8988T (cell line): ENCODE measurements around the gene SBF2.
"Not testable (repeated sequence)": the region's sequence is repeated elsewhere in the genome, so short reads cannot be mapped to it uniquely, and the experiment has no call there.

Source experiments
- DNase-seq: peaks from one replicate; pipeline ENCODE4 v3.0.0; 2011

The SBF2 gene

DNA sequence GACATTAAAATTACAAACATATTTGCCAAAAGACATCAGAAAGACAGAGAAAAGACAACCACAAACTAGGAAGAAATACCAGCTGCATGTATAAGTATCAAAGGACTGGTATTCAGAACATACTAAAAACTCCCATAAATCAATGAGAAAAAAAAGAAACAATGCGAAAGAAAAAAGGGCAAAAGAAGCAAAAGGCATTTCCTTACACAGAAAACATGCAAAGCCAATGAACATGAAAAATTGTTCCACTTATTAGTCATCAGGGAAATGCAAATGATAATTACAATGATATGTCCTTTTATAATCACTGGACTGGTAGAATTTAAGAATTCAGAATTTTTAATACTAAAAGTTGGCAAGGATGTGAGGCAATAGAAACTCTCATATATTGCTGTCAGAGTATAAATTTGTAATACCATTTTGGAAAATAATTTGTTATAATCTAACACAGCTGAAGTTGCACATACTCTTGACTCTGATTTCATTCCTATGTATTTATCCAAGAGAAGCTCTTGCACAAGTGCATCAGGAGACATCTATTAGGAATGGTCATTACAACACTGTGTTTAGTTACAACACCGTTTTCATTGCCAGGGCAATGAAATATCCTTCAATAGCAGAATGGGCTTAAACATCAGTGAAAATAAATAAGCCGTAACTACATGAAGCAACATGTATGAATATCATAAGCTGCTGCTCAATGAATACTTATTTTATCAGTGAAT lies 350.5 kb downstream of the SBF2 start:
- DNase-seq, result no peak

DNA sequence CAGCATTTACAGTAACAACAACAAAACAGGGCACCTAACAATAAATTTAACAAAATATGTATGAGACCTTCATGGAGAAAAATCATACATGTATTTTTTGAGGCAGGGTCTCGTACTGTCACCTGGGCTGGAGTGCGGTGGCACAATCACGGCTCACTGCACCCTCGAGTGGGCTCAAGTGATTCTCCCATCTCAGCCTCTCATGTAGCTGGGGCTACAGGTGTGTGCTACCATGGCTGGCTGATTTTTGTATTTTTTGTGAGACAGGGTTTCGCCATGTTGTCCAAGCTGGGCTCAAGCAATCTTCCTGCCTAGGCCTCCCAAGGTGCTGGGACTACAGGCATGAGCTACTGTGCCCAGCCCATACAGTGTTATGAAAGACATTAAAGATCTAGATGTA lies 352.0 kb downstream of the SBF2 start:
- DNase-seq, result no peak

DNA sequence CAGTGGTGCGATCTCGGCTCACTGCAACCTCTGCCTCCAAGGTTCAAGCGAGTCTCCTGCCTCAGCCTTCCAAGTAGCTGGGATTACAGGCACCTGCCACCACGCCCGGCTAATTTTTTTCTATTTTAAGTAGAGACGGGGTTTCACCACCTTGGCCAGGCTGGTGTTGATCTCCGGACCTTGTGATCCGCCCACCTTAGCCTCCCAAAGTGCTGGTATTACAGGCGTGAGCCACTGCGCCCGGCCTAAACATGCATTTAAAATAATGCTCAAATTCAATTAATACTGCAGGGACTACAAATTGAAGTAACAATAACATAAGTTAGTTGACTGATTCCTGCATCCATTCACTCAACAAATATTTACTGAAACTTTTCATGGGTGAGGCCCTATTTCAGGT lies 354.9 kb downstream of the SBF2 start:
- not testable (repeated sequence) for DNase-seq

DNA sequence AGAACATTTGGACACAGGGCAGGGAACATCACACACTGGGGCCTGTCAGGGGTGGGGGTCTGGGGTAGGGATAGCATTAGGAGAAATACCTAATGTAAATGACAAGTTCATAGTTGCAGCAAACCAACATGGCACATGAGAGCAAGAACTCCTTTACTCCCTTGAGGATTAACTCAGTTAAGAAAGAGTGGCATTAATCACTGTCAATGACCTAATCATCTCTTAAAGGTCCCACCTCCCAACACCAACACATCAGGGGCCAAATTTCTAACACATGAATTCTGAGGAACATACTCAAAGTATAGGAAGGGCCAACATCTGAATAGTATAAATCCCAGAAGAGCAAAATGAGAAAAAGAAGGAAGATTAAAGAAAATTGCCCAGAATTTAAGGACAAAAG lies 357.3 kb downstream of the SBF2 start:
- no peak for DNase-seq

DNA sequence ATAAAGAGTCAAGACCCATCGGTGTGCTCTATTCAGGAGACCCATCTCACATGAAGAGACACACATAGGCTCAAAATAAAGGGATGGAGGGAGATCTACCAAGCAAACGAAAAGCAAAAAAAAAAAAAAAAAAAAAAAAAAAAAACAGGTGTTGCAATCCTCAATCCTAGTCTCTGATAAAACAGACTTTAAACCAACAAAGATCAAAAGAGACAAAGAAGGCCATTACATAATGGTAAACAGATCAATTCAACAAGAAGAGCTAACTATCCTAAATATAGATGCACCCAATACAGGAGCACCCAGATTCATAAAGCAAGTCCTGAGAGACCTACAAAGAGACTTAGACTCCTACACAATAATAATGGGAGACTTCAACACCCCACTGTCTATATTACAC lies 361.2 kb downstream of the SBF2 start:
- not testable (repeated sequence) for DNase-seq

DNA sequence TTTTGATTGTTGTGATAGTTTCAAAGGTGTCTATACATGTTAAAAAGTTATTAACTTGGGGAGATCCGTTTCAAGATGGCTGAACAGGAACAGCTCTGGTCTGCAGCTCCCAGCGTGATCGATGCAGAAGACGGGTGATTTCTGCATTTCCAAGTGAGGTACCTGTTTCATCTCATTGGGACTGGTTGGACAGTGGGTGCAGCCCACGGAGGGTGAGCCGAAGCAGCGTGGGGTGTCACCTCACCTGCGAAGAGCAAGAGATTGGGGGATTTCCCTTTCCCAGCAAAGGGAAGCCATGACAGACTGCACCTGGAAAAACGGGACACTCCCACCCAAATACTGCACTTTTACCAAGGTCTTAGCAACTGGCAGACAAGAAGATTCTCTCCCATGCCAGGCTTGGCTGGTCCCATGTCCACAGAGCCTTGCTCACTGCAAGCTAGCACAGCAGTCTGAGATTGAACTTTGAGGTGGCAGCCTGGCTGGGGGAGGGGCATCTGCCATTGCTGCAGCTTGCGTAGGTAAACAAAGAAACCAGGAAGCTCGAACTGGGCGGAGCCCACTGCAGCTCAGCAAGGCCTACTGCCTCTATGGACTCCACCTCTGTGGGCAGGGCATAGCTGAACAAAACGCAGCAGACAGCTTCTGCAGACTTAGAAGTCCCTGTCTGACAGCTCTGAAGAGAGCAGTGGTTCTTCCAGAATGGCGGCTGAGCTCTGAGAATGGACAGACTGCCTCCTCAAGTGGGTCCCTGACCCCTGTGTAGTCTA lies 363.3 kb downstream of the SBF2 start:
- DNase-seq, result not testable (repeated sequence)

DNA sequence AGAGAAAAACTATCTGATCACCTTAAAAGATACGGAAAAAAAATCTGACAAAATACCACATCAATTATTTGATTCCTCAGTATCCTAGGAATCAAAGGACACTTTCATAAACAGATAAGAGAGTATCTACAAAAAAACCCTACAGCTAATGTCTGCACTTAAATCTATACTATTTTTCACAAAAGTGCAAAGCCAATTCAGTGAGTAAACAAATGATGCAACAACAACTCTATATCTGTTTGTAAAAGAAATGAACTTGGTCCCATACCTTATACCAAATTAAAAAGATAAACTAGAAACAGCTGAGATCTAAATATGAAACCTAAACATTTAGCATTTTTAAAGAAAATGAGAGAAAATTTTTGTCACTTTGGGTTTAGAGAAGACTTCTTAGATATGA lies 366.3 kb downstream of the SBF2 start:
- no peak for DNase-seq

DNA sequence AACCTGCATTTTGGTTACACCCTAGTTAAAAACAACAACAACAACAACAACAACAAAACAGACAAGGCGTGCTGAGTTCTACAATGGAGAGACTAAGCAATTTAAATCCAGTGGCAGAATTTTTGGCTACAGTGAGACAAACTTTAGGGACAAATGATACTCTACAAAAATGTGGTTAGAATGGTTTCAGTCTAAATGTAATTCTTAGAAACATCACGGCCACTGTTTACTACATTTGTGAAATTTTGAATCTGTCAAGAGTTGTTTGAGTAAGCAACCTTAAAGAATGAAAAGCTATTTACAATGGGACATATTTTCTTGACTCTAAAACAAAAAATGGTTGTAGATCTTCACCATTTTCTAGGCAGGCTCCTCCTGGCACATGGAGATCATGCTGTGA lies 370.7 kb downstream of the SBF2 start:
- DNase-seq, result no peak

DNA sequence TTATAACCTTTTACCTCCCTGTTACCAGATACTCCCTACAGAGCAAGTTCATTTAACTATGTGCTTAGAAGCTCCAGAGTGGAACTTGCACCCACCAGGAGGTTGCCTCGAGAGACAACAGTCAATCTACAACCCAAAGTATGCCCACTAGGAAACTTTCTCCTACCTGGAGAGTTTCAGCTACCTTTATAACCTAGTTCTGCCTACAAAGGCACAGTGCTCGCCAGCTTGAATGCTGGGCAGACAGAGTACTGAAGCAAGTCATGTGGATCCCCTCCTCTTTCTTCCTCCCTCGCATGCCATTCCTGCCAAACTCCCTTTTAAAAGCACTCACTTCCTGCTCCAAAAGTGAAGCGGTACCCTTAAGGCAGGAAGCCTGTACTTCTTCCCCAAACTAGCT lies 371.2 kb downstream of the SBF2 start:
- no peak for DNase-seq

DNA sequence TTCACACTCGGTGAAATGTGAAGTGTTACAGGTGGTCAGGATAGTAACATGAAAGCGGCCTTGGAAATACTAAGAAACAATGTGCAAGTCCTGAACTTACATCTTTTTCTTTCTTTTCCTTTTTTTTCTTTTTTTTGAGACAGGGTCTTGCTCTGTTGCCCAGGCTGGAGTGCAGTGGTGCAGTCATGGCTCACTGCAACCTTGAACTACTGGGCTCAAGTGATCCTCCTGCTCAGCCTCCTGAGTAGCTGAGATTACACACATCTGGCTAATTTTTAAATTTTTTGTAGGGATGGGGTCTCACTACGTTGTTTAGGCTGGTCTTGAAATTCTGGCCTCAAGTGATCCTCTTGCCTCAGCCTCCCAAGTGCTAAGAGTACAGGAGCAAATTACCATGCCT lies 377.5 kb downstream of the SBF2 start:
- no peak for DNase-seq

DNA sequence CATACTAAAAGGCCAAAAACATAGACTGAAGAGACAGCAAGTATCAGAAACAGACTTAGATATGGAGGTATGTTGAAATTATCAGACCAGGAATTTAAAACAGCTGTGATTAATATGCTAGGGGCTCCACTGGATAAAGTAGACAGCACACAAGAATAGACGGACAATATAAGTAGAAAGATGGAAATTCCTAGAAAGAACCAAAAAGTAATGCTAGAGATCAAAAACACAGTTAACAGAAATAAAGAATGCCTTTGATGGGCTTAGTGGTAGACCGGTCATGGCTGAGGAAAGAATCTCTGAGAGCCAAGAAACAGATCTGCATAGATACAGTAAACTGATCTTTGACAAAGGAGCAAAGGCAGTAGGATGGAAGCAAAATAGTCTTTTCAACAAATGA lies 380.0 kb downstream of the SBF2 start:
- no peak for DNase-seq

DNA sequence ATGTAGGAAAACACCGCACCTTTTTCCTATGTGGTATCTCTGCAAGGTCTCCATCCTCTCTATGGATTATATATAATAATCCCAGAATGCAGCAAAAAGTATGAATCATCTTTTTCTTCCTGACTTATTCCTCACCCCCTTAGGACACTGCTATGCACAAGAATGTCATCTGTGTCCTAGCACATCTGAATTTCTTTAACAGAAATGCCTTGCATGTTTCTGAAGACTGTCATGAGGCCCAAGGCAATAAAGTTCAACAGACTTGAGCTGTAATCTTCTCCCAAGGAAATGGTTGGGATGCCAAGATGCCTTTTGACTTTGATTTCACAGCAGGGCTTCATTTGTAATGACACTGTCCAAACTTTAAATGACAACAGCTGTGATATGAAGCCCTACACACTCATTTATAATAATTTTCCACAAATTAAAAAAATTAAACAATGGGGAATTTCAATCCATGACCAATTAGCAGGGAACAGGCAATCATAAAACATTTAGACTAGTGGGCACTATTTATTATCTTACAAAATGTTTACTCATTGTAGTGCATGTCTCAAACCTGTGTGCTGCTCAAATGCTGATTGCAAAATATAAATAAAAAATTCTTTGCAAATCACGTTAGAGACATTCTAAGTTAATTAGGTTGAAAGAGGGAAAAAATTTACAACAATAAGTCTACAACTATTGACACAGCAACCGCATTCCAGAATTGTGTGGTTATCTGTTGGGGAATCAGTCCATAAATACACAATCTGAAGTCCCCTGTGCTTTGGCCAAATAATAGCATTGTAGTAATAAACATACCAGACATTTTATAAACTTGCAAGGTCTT lies 387.8 kb downstream of the SBF2 start:
- peak; percentile 30 for DNase-seq

DNA sequence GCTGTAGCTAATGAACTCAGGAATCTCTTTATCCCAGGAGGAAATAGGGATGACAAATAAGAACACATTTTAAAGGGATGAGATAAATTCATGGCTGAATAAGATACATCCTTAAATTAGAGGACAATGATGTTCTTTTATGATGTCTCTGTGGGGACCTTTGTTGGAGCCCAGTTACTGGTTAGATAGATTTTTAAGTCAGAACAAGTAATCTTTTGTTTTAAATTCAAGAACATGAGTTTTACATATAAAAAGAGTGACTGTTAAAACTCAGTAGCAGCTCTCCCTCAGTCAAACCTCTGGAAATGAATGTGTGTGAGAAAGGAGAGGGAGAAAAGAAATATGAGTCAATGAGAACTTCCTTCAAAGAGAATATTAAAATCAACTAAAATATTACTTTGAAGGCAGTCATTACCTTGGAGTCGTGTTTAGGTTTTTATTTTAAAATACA lies 388.5 kb downstream of the SBF2 start:
- DNase-seq, result no peak

DNA sequence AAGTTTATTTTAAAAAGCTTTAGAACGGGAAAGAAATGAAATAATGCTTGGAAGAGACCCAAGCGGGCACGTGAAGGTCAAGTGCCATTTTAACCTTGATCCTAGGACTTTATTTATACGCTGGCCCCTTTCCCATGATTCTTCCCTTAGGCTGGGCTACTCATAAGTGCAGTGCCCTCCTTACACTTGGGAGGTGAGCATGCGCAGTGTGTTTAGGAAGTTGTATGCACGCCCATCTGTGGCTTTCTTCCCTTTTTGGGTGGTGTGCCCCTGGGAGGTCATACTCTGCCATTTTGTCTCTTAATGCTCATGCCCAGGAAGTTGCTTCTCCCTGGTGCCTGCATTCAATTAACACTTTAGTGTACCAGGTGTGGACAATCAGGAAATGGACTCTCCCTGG lies 390.4 kb downstream of the SBF2 start:
- DNase-seq, result no peak

DNA sequence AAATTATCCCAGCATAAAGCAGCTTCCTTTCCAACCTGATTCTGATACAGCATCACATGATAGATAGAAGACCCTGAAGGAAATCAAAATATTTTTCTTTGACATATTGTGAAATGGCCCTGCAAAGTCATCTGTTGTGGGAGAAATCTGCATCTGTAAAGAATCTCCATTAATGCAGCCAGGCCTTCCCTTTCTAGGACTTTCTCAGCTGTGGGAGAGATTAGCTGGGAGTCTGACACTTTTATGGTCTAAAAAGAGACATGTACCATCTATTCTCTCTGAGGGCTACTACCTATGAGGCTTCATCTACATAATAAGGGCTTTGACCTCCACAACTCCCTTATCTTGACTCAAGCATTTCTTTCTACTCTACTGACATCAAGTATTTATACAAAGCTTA lies 392.1 kb downstream of the SBF2 start:
- DNase-seq, result no peak

DNA sequence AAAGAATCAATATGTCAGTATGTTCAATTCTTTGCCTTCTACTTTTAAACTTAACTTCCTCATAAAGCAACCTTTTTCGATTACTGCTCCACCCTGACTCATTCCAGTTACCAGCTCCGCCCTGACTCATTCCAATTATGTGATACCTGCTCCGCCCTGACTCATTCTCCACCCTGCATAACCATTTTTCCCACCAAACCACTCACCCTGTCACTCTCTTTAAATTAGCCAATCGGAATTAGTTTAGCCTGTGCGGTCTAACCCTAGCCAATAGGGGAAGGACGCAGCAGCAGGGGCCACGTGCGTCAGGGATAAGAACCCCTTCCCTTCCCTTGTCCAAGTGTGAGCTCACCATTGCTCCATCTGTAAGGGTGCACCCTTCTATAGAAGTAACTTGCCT lies 393.8 kb downstream of the SBF2 start:
- not testable (repeated sequence) for DNase-seq

DNA sequence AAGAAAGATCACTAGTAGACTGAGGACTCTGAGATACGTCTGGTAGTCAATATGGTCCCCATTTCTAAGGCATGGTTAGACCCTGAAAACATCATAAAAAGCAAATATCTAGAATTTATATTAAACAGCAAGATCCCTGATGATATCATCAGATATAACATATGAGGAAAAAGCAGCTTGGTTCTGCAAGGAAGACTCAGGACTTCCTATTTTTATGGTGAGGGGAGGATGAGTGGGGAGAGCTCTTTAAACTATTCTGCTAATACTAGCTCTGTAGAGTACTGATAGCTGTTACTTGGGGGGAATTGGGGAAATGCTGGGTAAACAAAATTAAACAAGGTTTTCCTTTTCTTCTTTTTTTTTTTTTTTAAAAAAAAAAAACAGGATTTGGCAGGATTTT lies 394.3 kb downstream of the SBF2 start:
- DNase-seq, result no peak

DNA sequence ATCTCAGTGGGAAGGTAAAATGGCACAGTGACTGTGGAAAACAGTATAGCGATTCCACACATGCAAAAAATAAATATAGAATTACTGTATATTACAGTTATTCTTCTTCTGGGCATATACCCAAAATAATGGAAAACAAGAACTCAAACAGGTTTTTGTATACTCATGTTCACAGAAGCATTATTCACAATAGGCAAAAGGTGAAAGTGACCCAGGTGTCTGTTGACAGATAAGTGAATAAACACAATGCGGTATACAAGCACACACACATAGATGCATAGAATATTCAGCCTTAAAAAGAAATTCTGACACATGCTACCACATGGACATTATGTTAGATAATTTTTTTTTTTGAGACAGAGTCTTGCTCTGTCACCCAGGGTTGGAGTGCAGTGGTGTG lies 397.1 kb downstream of the SBF2 start:
- DNase-seq, result no peak

DNA sequence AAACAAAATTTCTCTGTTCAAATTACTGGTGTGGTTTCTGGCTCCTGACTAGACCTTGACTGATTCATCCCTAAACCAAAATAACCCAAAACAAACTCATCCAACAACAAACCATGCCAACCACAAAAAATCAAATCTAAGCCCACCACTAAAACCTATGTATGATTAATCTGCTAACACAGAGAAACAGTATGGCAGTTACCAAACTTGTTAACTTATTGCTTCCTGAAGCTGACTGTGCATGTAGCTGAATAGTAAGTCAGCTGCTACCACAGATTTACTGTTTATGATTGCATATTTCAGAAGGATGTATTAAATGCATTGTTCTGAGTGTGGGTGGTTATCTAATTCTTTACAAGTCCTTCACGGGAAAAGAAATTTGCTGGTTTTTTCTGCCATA lies 399.0 kb downstream of the SBF2 start:
- no peak for DNase-seq

DNA sequence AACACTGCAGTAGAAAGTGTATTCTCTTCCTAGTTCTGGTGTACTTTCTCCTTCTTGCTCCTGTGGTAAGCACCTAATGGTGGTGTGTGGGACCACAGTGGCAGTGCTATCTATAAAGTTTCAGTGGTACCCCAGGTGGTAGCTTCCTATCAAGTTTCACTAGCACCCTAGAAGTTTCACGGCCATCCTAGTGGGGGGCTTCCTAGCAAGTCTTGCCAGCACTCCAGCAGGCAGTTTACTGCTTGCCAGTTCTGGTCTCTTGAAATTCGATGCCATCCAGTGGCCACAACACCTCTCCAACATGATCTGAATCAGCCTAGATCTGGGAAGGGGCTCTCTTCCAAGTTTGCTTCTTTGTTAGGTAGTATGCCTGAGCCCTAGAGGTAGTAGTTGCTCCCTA lies 400.5 kb downstream of the SBF2 start:
- DNase-seq, result no peak

DNA sequence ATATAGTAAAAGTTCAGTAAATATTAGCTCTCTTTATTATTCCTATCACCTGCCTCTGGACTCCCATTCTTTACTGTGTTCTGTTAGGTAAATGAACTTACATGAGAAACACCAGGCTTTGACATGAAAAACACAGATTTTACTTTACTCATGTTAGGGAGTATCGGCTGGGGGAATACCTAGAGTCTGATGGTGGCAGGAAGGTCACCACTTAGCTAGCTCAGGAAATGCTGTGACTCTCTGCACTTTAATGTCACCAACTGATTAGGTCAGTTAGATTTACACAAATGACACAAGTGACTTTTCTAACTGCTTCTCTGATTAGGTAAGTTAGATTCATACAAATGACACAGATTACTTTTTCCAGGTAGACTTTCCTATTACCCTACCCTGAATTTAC lies 405.1 kb downstream of the SBF2 start:
- no peak for DNase-seq

DNA sequence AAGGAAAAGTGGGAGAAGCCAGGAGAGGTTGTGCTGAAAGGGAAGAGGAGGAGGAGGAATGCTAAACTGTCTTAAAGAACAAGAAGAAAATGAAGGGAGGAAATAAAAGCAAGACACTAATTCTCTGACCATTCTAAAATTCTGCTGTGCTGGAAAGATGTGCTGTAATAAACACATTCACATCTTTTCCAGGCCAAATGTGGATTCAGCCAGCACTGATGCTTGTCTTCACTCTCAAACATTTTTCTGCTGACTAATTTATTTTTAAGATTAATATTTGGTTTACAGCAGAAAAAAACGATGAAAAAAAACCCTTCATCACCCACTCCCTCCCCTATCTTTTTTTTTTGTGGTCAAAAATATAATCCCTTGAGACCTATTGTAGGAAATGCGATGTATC lies 406.5 kb downstream of the SBF2 start:
- no peak for DNase-seq

DNA sequence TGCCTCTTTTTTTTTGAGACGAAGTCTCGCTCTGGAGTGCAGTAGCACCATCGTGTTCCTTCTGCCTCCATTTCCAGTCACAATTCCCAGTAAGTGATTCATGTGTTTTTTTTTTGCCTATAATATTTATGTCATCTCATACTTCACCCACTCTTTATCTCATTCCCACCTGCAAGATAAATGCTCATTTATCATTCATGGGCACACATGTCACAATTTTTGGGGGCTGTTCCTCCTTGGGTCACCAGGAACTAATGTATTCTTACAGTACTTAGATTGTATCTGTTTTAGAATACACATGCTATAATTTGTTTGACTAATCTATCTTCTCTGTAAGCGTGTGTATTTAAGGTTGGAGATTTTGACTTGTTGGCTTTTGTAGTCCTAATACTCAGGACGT lies 407.4 kb downstream of the SBF2 start:
- no peak for DNase-seq

DNA sequence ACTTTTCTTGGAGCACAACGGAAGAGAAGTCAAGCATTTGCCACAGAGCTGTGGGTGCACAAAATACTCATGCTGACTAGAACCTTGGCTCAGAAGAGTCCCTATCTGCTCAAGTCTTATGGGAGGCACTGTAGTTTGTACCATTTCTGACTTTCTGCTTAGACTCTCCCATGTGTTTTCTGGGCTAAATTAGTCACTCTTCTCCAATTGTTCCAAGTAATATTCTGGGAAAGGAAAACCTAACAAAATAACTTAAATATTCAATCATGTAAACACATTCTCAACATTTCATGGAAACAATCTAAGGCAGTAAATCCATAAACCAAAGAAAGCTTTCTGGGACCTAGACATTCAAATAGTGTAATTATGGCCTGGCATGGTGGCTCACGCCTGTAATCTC lies 409.4 kb downstream of the SBF2 start:
- no peak for DNase-seq
